Measurements from ENCODE around the gene CARD11.

The CARD11 gene

GRCh38 chr7:2971914-2972834, 71.5 kb downstream of the CARD11 start:
- Histone ChIP-seq H3K27ac (no peak overlapping the region), H3K4me1 (no peaks in the 10 kb centered on the region), H3K9ac (no peak overlapping the region), H3K9me3 (ENCODE audit: control insufficient read depth, low read length) (no peaks in the 10 kb centered on the region), H3K36me3 (ENCODE audit: control insufficient read depth, insufficient read depth, low read length) (no peaks in the 10 kb centered on the region), H3K79me2 (no peaks in the 10 kb centered on the region), H2AFZ (no peak overlapping the region), H3K4me2 (ENCODE audit: low read length) (no peak overlapping the region), H3K4me3 (ENCODE audit: low read depth, low read length) (no peak overlapping the region), H3K27me3 (ENCODE audit: control insufficient read depth, insufficient read depth, low read length) (no peaks in the 10 kb centered on the region)
- TF ChIP-seq CTCF (IDR thresholded peaks at IDR 0.05): no peak

GRCh38 chr7:2970861-2971260, 72.8 kb downstream of the CARD11 start:
- H3K9ac ChIP-seq: no peak overlapping the region
- H3K4me1 ChIP-seq: no peaks in the 10 kb centered on the region
- no peak overlapping the region for H3K4me3 ChIP-seq (ENCODE audit: low read depth, low read length)
- no peak overlapping the region for H2AFZ ChIP-seq
- H3K79me2 ChIP-seq: no peaks in the 10 kb centered on the region
- H3K27ac ChIP-seq: no peak overlapping the region
- no peaks in the 10 kb centered on the region for H3K9me3 ChIP-seq (ENCODE audit: control insufficient read depth, low read length)
- no peak overlapping the region for H3K4me2 ChIP-seq (ENCODE audit: low read length)
- no peaks in the 10 kb centered on the region for H3K27me3 ChIP-seq (ENCODE audit: control insufficient read depth, insufficient read depth, low read length)
- TF ChIP-seq CTCF (IDR thresholded peaks at IDR 0.05): no peak
- no peaks in the 10 kb centered on the region for H3K36me3 ChIP-seq (ENCODE audit: control insufficient read depth, insufficient read depth, low read length)

DNA sequence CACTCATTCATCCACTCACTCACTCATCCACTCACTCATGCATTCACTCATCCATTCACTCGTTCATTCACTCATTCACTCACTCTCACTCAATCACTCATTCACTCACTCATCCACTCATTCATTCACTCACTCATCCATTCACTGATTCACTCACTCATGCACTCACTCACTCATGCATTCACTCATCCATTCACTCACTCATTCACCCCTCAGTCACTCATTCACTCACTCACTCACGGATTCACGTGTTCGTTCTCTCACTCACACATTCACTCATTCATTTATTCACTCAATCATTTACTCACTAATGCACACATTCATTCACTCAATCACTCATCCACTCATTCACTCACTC, 73.4 kb downstream of the CARD11 start:
- Histone ChIP-seq H3K4me1 (no peaks in the 10 kb centered on the region), H3K36me3 (ENCODE audit: control insufficient read depth, insufficient read depth, low read length) (no peaks in the 10 kb centered on the region), H3K4me3 (ENCODE audit: low read depth, low read length) (no peak overlapping the region), H2AFZ (no peak overlapping the region), H3K27ac (no peak overlapping the region), H3K27me3 (ENCODE audit: control insufficient read depth, insufficient read depth, low read length) (no peaks in the 10 kb centered on the region), H3K9me3 (ENCODE audit: control insufficient read depth, low read length) (no peaks in the 10 kb centered on the region), H3K9ac (no peak overlapping the region), H3K79me2 (no peaks in the 10 kb centered on the region), H3K4me2 (ENCODE audit: low read length) (no peak overlapping the region)
- no peak for TF ChIP-seq CTCF (IDR thresholded peaks at IDR 0.05)

- Histone ChIP-seq H3K9me3 (ENCODE audit: control insufficient read depth, low read length) (no peaks in the 10 kb centered on the region), H2AFZ (no peak overlapping the region), H3K27ac (no peak overlapping the region), H3K36me3 (ENCODE audit: control insufficient read depth, insufficient read depth, low read length) (no peaks in the 10 kb centered on the region), H3K27me3 (ENCODE audit: control insufficient read depth, insufficient read depth, low read length) (no peaks in the 10 kb centered on the region), H3K79me2 (no peaks in the 10 kb centered on the region), H3K4me2 (ENCODE audit: low read length) (no peak overlapping the region), H3K4me3 (ENCODE audit: low read depth, low read length) (no peak overlapping the region), H3K9ac (no peak overlapping the region), H3K4me1 (no peaks in the 10 kb centered on the region)
- TF ChIP-seq CTCF (IDR thresholded peaks at IDR 0.05): no peak
These were observed 74.0 kb downstream of the CARD11 start for GRCh38 chr7:2969398-2970306.

All from parathyroid adenoma (tissue), 2 donors.